Bronchial epithelial cell (primary cell): ENCODE results near the gene ZNF19. TPM values are rescaled to one million over a fixed set of nuclear protein-coding genes. Genes with fewer than 3 reads are reported as not detected.

Experiments used
- DNase-seq: peaks from one replicate; pipeline ENCODE4 v3.0.0-alpha.2; 2010; ENCODE audit warnings: low read depth
- FAIRE-seq: peaks from 2 replicates; lab custom pipeline; 2011; peaks lifted over from hg19 to GRCh38; lab: Jason Lieb, UNC
- H3K27me3 ChIP-seq: 2 replicates; pipeline ENCODE4 v1.5.1; 2011; ENCODE audit warnings: low read length; ENCODE audit not compliant: control insufficient read depth, insufficient read depth
- H3K36me3 ChIP-seq: 2 replicates; pipeline ENCODE4 v1.5.1; 2011; ENCODE audit warnings: low read length; ENCODE audit not compliant: control insufficient read depth, insufficient read depth
- H3K4me3 ChIP-seq: 2 replicates; pipeline ENCODE4 v1.5.1; 2011; ENCODE audit warnings: mild to moderate bottlenecking, low read depth, low read length, control low read depth
- CTCF ChIP-seq: IDR thresholded peaks from 2 replicates; pipeline ENCODE4 v1.5.1; 2011; ENCODE audit warnings: mild to moderate bottlenecking, moderate library complexity, low read length, control low read depth, inconsistent platforms; ENCODE audit not compliant: insufficient read depth, severe bottlenecking
- total RNA-seq: library from RNA; depleted of rRNA; stranded (reverse); fragments of >200 nt; gene quantifications from 2 replicates; pipeline ENCODE4 v1.2.1, GENCODE V29; 2014

The ZNF19 gene
- total RNA-seq, 1 donor from 2014 or later, result 2.6 TPM

DNA sequence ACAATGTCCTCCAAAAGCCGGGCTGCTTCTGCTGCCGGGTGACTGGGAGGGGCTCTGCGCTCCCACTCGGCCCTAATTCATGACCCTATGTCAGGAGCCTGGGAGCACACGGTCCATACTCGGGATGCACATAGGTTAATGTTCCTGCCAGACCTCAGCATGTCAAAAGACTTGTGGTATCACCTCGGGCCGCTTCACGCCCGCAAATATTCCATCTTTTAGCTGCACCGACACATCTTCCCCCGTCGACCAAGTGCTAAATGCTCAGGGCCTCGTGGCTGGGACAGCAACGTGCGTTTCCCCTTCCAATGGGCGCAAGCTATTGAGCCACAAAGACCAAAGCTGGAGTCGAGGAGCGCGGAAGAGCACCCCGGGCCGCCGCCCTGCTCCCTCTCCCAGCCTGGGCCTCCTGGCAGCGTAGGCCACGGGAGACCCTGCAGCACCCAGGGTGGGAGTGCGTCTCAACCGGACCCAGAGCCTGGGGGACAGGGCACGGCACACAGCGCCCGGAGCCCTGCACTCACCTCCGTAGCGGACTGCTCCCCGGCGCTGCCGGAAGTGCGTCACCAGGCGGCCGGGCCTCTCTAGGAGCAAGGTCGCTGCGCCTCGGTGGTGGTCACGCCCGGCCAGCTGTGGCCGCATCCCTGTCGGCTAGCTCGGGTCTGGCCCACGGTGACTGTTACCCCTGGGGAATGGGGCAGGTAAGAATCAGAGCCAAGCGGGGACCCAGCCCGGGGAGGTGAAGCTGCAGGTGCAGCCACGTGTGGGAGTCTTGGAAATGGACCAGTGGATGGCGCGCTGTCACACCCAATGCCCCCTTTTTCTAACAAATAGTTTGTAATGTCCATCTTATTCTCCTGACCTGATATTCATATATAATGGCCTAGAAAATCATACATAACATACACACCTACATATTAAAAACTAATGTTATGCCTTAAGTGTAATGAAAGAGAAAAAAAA is 27.2 kb downstream of the ZNF19 start, which contains the start of gene ZNF23:
Gene ZNF23, minus strand, starts transcription at position 562 of the 963 bp plus-strand sequence. CDS start 5,451 bp downstream, outside the sequence.
- DNase-seq (peak; percentile 39), FAIRE-seq (no peak)
- no peaks in the 10 kb centered on the region for H3K36me3 ChIP-seq
- no peaks in the 10 kb centered on the region for H3K27me3 ChIP-seq
- peak within 1 kb of the TSS; percentile 97 for H3K4me3 ChIP-seq
- no peak for TF ChIP-seq CTCF

DNA sequence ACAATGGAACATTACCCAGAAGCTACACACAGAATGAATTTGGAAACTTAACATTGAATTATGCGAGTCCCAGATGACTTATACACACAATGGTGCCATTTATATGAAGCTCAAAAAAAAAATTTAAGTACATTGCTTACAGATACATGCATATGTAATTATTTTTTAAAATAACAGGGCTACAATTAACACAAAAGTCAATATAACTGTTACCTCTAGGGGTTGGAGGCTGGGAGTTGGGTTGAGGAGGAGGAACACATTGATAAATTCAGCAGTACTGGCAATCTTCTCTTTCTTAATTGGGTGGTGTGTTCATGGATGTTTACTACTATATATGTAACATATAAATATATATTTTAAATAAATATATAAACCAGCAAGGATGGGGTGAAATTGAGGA is 28.2 kb downstream of the ZNF19 start:
- no peaks in the 10 kb centered on the region for H3K27me3 ChIP-seq
- FAIRE-seq (no peak), DNase-seq (no peak)
- no peaks in the 10 kb centered on the region for H3K36me3 ChIP-seq
- no peak for TF ChIP-seq CTCF
- H3K4me3 ChIP-seq, result no peak overlapping the region

DNA sequence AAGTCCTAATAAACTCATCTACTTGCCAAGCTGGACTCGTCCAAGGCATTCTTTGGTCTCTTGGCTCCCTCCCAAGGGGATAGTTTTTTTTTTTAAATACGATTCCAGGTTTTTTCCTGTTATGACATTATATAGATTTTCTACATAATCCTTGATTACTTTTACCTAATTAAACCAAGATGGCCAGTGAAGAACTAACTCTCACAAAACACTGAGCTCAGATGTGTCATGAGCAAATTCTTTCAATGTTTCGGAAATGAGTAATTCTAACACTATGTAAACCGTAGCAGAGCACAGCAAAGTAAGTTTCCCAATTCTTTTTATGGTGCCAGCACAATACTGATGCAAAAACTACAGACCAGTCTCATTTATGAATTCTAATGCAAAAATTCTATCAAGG is 28.9 kb downstream of the ZNF19 start:
- Histone ChIP-seq H3K27me3 (no peaks in the 10 kb centered on the region), H3K36me3 (no peaks in the 10 kb centered on the region), H3K4me3 (no peak overlapping the region)
- no peak for FAIRE-seq
- peak; percentile 52 for DNase-seq
- no peak for TF ChIP-seq CTCF

GRCh38 chr16:71459510-71459909 is 29.6 kb downstream of the ZNF19 start:
- H3K36me3 ChIP-seq, result no peaks in the 10 kb centered on the region
- no peak for FAIRE-seq
- TF ChIP-seq CTCF, result no peak
- no peaks in the 10 kb centered on the region for H3K27me3 ChIP-seq
- no peak overlapping the region for H3K4me3 ChIP-seq
- no peak for DNase-seq

DNA sequence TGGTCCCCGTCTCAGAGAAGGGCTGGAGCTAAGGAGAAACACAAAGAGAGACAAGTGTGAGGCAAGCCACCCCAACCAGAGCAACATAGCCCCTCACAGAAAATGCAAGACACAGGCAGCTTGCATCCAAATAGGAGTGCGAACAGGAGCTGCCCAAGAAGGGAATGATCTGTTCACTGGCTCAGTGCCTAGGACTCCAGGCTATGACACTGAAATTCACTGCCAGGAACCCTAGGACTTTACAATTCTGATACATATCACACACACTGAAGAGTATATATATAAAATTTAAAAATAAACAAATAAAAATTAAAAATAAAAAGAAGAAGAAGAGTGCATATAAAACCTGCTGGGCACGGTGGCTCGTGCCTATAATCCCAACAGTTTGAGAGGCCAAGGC is 32.3 kb downstream of the ZNF19 start:
- no peak for DNase-seq
- TF ChIP-seq CTCF, result no peak
- FAIRE-seq, result no peak

DNA sequence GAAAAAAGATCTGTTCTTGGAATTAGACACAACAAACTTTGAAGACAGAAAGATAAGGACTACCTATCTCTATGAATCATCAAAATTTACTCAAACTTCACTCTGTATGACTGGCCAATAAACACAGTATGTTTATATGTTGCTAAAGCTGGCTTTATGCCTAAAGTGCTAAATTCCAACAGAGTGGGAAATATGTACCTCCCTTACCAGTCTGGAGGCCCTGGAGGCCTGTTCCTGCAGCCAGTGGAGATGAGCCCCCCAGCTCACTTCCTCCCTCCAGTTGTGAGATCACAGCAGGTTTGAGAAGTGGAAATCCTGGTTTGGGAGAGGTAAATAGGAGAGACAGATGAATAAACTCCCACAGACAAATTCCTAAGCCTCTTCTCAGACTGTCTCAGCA is 36.1 kb downstream of the ZNF19 start:
- FAIRE-seq, result no peak
- peaks cover 9% of the 10 kb centered on the region for H3K36me3 ChIP-seq
- DNase-seq, result no peak
- no peaks in the 10 kb centered on the region for H3K27me3 ChIP-seq
- no peak overlapping the region for H3K4me3 ChIP-seq
- TF ChIP-seq CTCF, result no peak

More for the DNA sequence above, 32.3 kb downstream of the ZNF19 start:
- Histone ChIP-seq H3K27me3 (no peaks in the 10 kb centered on the region), H3K4me3 (no peak overlapping the region), H3K36me3 (peaks cover 7% of the 10 kb centered on the region)
